Measurements from ENCODE around the gene MIA.
A peak's percentile ranks its signal among the peaks of the same experiment; 100 is the strongest.
"Not testable (repeated sequence)": the region's sequence is repeated elsewhere in the genome, so short reads cannot be mapped to it uniquely, and the experiment has no call there.

Gene MIA

GRCh38 chr19:40781140-40781539 is 5.8 kb downstream of the MIA start:
- DNase-seq, result no peak

- no peak for DNase-seq
Observed at GRCh38 chr19:40783711-40784110, 8.4 kb downstream of the MIA start.

GRCh38 chr19:40784146-40784545 is 8.8 kb downstream of the MIA start:
- DNase-seq, result not testable (repeated sequence)

GRCh38 chr19:40785526-40785925 is 10.2 kb downstream of the MIA start:
- no peak for DNase-seq

GRCh38 chr19:40786060-40787037 is 11.0 kb downstream of the MIA start:
- no peak for DNase-seq

GRCh38 chr19:40791349-40791748 is 16.0 kb downstream of the MIA start:
- no peak for DNase-seq

GRCh38 chr19:40791996-40792395 is 16.7 kb downstream of the MIA start:
- no peak for DNase-seq

GRCh38 chr19:40797166-40797962 is 22.0 kb downstream of the MIA start:
- DNase-seq, result no peak

- peak; percentile 98 for DNase-seq
Observed at GRCh38 chr19:40797963-40798682, 22.8 kb downstream of the MIA start.

GRCh38 chr19:40798683-40799557 is 23.6 kb downstream of the MIA start, which contains the start of gene EGLN2:
Gene EGLN2, plus strand, starts transcription at chr19:40799191. Its CDS starts 1,382 bp downstream, at chr19:40800573.
- peak; percentile 100 for DNase-seq

- no peak for DNase-seq
Observed at GRCh38 chr19:40799558-40800338, 24.4 kb downstream of the MIA start.

- no peak for DNase-seq
Observed at GRCh38 chr19:40800339-40800996, 25.1 kb downstream of the MIA start.

- DNase-seq, result no peak
Observed at GRCh38 chr19:40800997-40801377, 25.7 kb downstream of the MIA start.

GRCh38 chr19:40801426-40802299 is 26.3 kb downstream of the MIA start:
- no peak for DNase-seq

- no peak for DNase-seq
Observed at GRCh38 chr19:40802300-40803169, 27.2 kb downstream of the MIA start.

- no peak for DNase-seq
Observed at GRCh38 chr19:40803170-40803856, 28.0 kb downstream of the MIA start.

GRCh38 chr19:40803857-40804782 is 28.8 kb downstream of the MIA start:
- DNase-seq, result no peak

Data from NCI-H2227 treated with DMSO at 0.1 percent for 48 hours (cell line).